CD14-positive monocyte (primary cell): Measurements from ENCODE around the gene ZC3HAV1. TPM values are rescaled to one million over a fixed set of nuclear protein-coding genes. Genes with fewer than 3 reads are reported as not detected.
A peak's percentile ranks its signal among the peaks of the same experiment; 100 is the strongest.
"Not testable (repeated sequence)": the region's sequence is repeated elsewhere in the genome, so short reads cannot be mapped to it uniquely, and the experiment has no call there.

ENCODE experiments used
- DNase-seq, 3 donors: peaks; one replicate each; pipeline ENCODE4 v3.0.0-alpha.2; 2011 to 2022
- H2AFZ ChIP-seq: 2 replicates; pipeline ENCODE4 v1.6.0; 2012; ENCODE audit warnings: mild to moderate bottlenecking, low read depth, low read length, inconsistent platforms; ENCODE audit not compliant: insufficient read depth, poor library complexity, severe bottlenecking
- H3K27ac ChIP-seq, 2 donors: 1 replicate in 1 of 2; 2 replicates in 1 of 2; pipeline ENCODE4 v1.5.1; 2012 to 2013; ENCODE audit warnings: low read length in 2 of 2, control low read depth in 1 of 2, inconsistent platforms in 1 of 2, low read depth in 1 of 2, mild to moderate bottlenecking in 1 of 2
- H3K27me3 ChIP-seq, 2 donors: one replicate each; pipeline versions ENCODE4 v1.6.0 to v1.6.1; 2011 to 2013; ENCODE audit warnings: low read length in 2 of 2; ENCODE audit not compliant: control insufficient read depth in 2 of 2, insufficient read depth in 2 of 2
- H3K36me3 ChIP-seq, 2 donors: replicated peaks in 1 of 2; 1 replicate in 1 of 2; 2 replicates in 1 of 2; pipeline versions ENCODE4 v1.5.1 to v1.6.1; 2012 to 2013; ENCODE audit warnings: low read length in 2 of 2, control low read depth in 1 of 2, inconsistent platforms in 1 of 2, mild to moderate bottlenecking in 1 of 2; ENCODE audit not compliant: insufficient read depth in 2 of 2, control insufficient read depth in 1 of 2
- H3K4me1 ChIP-seq, 2 donors: 1 replicate in 1 of 2; 2 replicates in 1 of 2; pipeline versions ENCODE4 v1.5.1 to v1.6.1; 2012 to 2013; ENCODE audit warnings: low read length in 2 of 2, control low read depth in 1 of 2, inconsistent platforms in 1 of 2, mild to moderate bottlenecking in 1 of 2, moderate library complexity in 1 of 2; ENCODE audit not compliant: insufficient read depth in 2 of 2, control insufficient read depth in 1 of 2
- H3K4me2 ChIP-seq: replicated peaks from 2 replicates; pipeline ENCODE3; 2012; ENCODE audit warnings: low read length, moderate library complexity, mild to moderate bottlenecking; ENCODE audit not compliant: poor library complexity, severe bottlenecking; ENCODE audit errors: extremely low read depth
- H3K4me3 ChIP-seq, 3 experiments: fragments of 200-600 bp in 1 of 3; sonication (generic) in 1 of 3; replicated peaks in 1 of 3; 1 replicate in 2 of 3; 2 replicates in 1 of 3; pipeline ENCODE4 v1.5.1; 2011 to 2013; ENCODE audit warnings: low read length in 3 of 3, mild to moderate bottlenecking in 3 of 3, control low read depth in 2 of 3, low read depth in 2 of 3, inconsistent platforms in 1 of 3, moderate library complexity in 1 of 3
- H3K79me2 ChIP-seq: 2 replicates; pipeline ENCODE4 v1.6.0; 2012; ENCODE audit warnings: mild to moderate bottlenecking, control low read depth, inconsistent platforms, low read length, moderate library complexity; ENCODE audit not compliant: insufficient read depth
- H3K9ac ChIP-seq: 2 replicates; pipeline ENCODE4 v1.6.0; 2017; ENCODE audit warnings: low read length, mild to moderate bottlenecking; ENCODE audit not compliant: insufficient read depth, poor library complexity, severe bottlenecking
- H3K9me3 ChIP-seq, 2 donors: replicated peaks in 1 of 2; 1 replicate in 1 of 2; 2 replicates in 1 of 2; pipeline versions ENCODE4 v1.5.1 to v1.6.1; 2012 to 2013; ENCODE audit warnings: low read length in 2 of 2, control low read depth in 1 of 2; ENCODE audit not compliant: control insufficient read depth in 1 of 2, insufficient read depth in 1 of 2
- H4K20me1 ChIP-seq: 2 replicates; pipeline ENCODE4 v1.6.0; 2012; ENCODE audit warnings: mild to moderate bottlenecking, low read length, control low read depth, moderate library complexity; ENCODE audit not compliant: insufficient read depth
- H3K27ac Mint-ChIP-seq, 7 donors: one replicate each; pipeline ENCODE4 v1.8.0; 2020; ENCODE audit warnings: mild to moderate bottlenecking in 7 of 7, mixed read lengths in 7 of 7, moderate library complexity in 6 of 7, inconsistent platforms in 2 of 7
- H3K27me3 Mint-ChIP-seq, 3 donors: one replicate each; pipeline ENCODE4 v1.8.0; 2021 to 2022; ENCODE audit warnings: low read depth in 3 of 3, mild to moderate bottlenecking in 3 of 3, mixed read lengths in 3 of 3, moderate library complexity in 3 of 3, inconsistent platforms in 1 of 3
- H3K36me3 Mint-ChIP-seq, 2 donors: one replicate each; pipeline ENCODE4 v1.8.0; 2020; ENCODE audit warnings: mixed read lengths in 2 of 2, inconsistent platforms in 1 of 2, mild to moderate bottlenecking in 1 of 2
- H3K4me1 Mint-ChIP-seq: one replicate; pipeline ENCODE4 v1.8.0; 2020; ENCODE audit warnings: mild to moderate bottlenecking, mixed read lengths
- H3K4me3 Mint-ChIP-seq, 2 donors: one replicate each; pipeline ENCODE4 v1.8.0; 2020; ENCODE audit warnings: mild to moderate bottlenecking in 2 of 2, mixed read lengths in 2 of 2, moderate library complexity in 1 of 2
- H3K9me3 Mint-ChIP-seq, 7 donors: one replicate each; pipeline ENCODE4 v1.8.0; 2020 to 2022; ENCODE audit warnings: mixed read lengths in 7 of 7, mild to moderate bottlenecking in 6 of 7, moderate library complexity in 6 of 7, inconsistent platforms in 2 of 7
- WGBS: methylation state at CpG from one replicate; pipeline ENCODE4 v1.1.5; 2013; ENCODE audit warnings: missing lambda C conversion rate; ENCODE audit not compliant: insufficient coverage; 5-methylcytosine and 5-hydroxymethylcytosine counted together
- intact Hi-C, 2 donors: fragments of 100-400 bp; cut with micrococcal nuclease; formaldehyde crosslinking; loops; one replicate each; pipeline versions ENCODE4 v1.15.0 to v1.15.1; 2023
- polyA plus RNA-seq, 3 donors: library from polyadenylated mRNA; depleted of rRNA in 1 of 3; unstranded in 2 of 3; stranded (reverse) in 1 of 3; fragments of 300-500 nt in 2 of 3; fragments of >200 nt in 1 of 3; fragmentation: Illumina TruSeq in 2 of 3; gene quantifications; 1 replicate in 2 of 3; 2 replicates in 1 of 3; pipeline ENCODE4 v1.2.3, GENCODE V29; 2012 to 2021
- TF ChIP-seq, protein P1 (sequence below): fragments of 200-600 bp; IDR thresholded peaks from one replicate; pipeline ENCODE4 v1.8.0; 2022; ENCODE audit warnings: antibody characterized with exemption, mild to moderate bottlenecking

Gene ZC3HAV1
- polyA plus RNA-seq, 3 donors: 20.7 to 30.2 (median 21.2) TPM

- TF ChIP-seq, protein P1, sequence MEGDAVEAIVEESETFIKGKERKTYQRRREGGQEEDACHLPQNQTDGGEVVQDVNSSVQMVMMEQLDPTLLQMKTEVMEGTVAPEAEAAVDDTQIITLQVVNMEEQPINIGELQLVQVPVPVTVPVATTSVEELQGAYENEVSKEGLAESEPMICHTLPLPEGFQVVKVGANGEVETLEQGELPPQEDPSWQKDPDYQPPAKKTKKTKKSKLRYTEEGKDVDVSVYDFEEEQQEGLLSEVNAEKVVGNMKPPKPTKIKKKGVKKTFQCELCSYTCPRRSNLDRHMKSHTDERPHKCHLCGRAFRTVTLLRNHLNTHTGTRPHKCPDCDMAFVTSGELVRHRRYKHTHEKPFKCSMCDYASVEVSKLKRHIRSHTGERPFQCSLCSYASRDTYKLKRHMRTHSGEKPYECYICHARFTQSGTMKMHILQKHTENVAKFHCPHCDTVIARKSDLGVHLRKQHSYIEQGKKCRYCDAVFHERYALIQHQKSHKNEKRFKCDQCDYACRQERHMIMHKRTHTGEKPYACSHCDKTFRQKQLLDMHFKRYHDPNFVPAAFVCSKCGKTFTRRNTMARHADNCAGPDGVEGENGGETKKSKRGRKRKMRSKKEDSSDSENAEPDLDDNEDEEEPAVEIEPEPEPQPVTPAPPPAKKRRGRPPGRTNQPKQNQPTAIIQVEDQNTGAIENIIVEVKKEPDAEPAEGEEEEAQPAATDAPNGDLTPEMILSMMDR: no peak
- peak overlapping the region; percentile 85 for H3K9ac ChIP-seq
Observed at GRCh38 chr7:139106959-139107358, 2.6 kb downstream of the ZC3HAV1 start.

DNA sequence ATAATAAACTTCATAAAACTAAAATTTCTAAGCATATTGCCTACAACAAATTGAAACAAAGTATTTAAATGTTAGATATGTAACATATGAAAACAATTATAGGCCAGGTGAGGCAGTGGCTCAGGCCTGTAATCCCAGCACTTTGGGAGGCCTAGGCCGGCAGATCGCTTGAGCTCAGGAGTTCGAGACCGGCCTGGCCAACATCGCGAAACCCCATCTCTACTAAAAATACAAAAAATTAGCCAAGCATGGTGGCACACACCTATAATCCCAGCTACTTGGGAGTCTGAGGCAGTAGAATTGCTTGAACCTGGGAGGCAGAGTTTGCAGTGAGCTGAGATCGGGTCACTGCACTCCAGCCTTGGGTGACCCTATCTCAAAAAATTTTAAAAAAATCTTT is 3.3 kb downstream of the ZC3HAV1 start:
- Histone ChIP-seq H3K4me2 (peak overlapping the region; percentile 92), H3K79me2 (peaks cover 80% of the 10 kb centered on the region), H3K27ac (peak overlapping the region; percentile 38 to 91), H4K20me1 (peaks cover 72% of the 10 kb centered on the region), H3K4me1 (peaks cover 56 to 65% of the 10 kb centered on the region in 2 donors), H3K4me3 (peak overlapping the region in 2 of 3 experiments; percentile 9 to 98)
- intact Hi-C loops, H3K9me3 Mint-ChIP-seq, H2AFZ ChIP-seq, H3K9ac ChIP-seq, H3K27me3 Mint-ChIP-seq, H3K36me3 ChIP-seq, DNase-seq, H3K27me3 ChIP-seq, H3K9me3 ChIP-seq, H3K36me3 Mint-ChIP-seq: not testable (repeated sequence)
- Mint-ChIP-seq H3K4me3 (peak overlapping the region; percentile 80 to 85), H3K27ac (peak overlapping the region in 6 of 7 donors; percentile 46 to 90 (median 66)), H3K4me1 (peaks cover 62% of the 10 kb centered on the region)
- WGBS: 0% methylated on average over 4 of the region's 7 CpGs

More at GRCh38 chr7:139106959-139107358, 2.6 kb downstream of the ZC3HAV1 start:
- peak overlapping the region; percentile 91 to 97 for H3K27ac ChIP-seq
- H3K79me2 ChIP-seq: peaks cover 73% of the 10 kb centered on the region
- intact Hi-C loops: no loop called here
- H3K9me3 ChIP-seq: no peaks in the 10 kb centered on the region
- peaks cover 69% of the 10 kb centered on the region for H4K20me1 ChIP-seq
- WGBS: no CpG with 5 or more reads among the region's 2 CpGs
- H3K27ac Mint-ChIP-seq: peak overlapping the region in 6 of 7 donors; percentile 91 to 99 (median 96)
- DNase-seq: no peak
- peaks cover 2 to 4% (median 3%) of the 10 kb centered on the region in 7 donors for H3K9me3 Mint-ChIP-seq
- H3K4me3 Mint-ChIP-seq: peak overlapping the region; percentile 85 to 96
- no peaks in the 10 kb centered on the region for H3K36me3 ChIP-seq
- H3K4me1 ChIP-seq: peaks cover 56 to 69% of the 10 kb centered on the region in 2 donors
- peak overlapping the region; percentile 80 to 98 (median 93) for H3K4me3 ChIP-seq
- no peaks in the 10 kb centered on the region for H3K36me3 Mint-ChIP-seq
- peak overlapping the region; percentile 92 for H3K4me2 ChIP-seq
- peaks cover 0 to 2% (median 0%) of the 10 kb centered on the region in 3 donors for H3K27me3 Mint-ChIP-seq
- peaks cover 66% of the 10 kb centered on the region for H3K4me1 Mint-ChIP-seq
- H2AFZ ChIP-seq: no peak overlapping the region
- no peaks in the 10 kb centered on the region for H3K27me3 ChIP-seq
